Suppressor macrophage treated with lipopolysaccharide for 4 hours (primary cell): ENCODE results near the gene DENND5B.
"Not testable (repeated sequence)": the region's sequence is repeated elsewhere in the genome, so short reads cannot be mapped to it uniquely, and the experiment has no call there.

ENCODE experiments used
- DNase-seq: peaks from one replicate; pipeline ENCODE4 v3.0.0-alpha.2; 2020

Gene DENND5B

DNA sequence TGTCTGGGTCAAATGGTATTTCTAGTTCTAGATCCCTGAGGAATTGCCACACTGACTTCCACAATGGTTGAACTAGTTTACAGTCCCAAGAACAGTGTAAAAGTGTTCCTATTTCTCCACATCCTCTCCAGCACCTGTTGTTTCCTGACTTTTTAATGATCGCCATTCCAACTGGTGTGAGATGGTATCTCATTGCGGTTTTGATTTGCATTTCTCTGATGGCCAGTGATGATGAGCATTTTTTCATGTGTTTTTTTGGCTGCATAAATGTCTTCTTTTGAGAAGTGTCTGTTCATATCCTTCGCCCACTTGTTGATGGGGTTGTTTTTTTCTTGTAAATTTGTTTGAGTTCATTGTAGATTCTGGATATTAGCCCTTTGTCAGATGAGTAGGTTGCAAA is 40.3 kb downstream of the DENND5B start:
- not testable (repeated sequence) for DNase-seq

DNA sequence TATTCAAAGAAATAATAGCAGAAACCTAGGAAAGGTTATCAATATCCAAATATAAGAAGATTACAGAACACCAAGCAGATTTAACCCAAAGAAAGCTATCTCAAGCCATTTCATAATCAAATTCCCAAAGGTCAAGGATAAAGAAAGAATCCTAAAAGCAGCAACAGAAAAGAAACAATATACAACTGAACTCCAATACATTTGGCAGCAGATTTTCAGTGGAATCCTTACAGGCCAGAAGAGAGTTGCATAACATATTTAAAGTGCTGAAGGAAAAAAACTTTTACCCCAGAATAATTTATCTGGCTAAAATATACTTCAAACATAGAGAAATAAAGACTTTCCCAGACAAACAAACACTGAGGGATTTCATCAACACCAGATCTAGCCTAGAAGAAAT is 54.3 kb downstream of the DENND5B start:
- DNase-seq: no peak

DNA sequence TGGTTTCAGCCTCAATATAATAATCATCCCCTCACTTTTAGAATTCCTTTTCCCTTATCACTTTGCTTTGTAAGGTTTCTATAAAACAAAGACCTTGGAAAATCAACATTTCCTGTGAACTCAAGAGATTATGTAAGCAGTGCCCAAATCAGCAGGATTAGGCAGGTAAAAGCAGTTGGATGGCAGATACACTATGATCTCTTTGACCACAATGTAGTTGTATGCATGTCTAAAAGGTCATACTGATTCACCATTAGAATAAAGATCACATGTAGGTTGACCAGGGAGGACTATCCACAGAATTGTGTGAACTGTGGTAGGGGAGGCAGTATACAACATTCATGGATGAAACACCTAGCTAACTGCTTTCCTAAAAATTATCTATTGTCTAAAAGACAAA is 57.5 kb downstream of the DENND5B start:
- DNase-seq: no peak

DNA sequence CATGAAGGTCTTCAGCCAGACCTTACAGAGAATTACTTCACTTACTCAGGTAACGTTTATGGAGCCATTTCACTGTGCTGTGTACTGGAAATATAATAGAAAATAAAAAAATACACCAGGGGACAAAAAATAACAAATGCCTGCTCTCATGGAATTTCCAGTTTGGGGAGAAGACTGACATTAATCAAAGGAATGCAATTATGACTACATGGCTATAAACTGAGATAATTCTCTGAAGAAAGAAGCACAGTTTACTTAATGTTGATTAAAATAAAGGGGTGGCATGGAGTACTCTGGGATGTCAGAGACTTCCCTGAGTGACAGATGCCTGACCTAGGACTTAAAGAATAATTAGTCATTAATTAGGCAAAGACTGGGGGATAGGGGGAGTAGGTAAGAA is 59.0 kb downstream of the DENND5B start:
- DNase-seq: no peak

DNA sequence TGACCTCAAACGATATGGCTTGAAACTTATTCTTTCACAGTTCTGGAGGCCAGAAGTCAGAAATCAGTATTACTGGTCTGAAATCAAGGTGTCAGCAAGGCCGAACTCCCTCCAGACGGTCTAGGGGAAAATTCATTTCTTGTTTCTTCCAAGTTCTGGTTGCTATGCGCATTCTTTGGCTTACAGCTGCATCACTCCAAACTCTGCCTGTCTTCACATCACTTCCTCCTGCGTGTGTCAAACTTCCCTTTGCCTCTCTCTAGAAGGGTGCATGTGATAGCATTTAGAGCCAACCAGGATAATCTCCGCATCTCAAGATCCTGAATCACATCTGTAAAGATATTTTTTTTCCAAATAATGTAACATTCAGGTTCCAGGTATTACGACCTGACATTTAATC is 62.8 kb downstream of the DENND5B start:
- peak; percentile 16 for DNase-seq

DNA sequence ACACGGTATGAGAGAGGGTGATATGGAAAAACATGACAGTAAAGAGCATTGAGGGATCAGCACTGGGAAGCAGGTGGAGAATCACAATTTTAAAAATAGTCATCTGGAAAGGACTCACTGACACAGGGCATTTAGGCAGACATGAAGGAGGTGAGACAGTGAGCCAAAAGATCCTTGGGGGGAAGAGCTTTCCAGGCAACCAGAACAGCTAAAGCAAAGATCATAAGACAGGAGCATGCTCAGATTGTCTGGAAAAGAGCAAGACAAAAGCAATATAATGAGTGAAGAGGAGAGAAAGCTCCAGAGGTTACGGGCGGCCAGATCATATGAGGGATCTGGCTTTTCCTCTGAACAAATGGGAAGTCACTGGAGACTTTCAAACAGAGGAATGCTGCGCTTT is 63.9 kb downstream of the DENND5B start:
- no peak for DNase-seq

DNA sequence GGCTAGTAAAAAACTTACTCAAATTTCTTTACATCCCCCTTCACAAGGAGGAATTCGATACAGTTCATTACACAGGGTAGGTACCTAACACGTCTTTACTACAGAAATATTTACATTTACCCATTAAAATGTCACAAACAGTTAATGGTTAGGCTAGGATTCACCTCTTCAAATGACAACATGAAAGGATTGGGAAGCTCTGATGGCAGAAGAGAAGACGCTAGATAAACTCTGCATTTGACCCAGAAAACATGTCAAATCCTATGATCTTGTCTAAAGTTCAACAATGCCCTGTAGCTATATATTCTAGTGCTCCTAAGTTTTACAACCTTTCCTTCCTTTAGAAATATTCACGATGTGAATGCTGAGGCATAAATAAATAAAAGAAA is 64.8 kb downstream of the DENND5B start:
- DNase-seq: no peak

DNA sequence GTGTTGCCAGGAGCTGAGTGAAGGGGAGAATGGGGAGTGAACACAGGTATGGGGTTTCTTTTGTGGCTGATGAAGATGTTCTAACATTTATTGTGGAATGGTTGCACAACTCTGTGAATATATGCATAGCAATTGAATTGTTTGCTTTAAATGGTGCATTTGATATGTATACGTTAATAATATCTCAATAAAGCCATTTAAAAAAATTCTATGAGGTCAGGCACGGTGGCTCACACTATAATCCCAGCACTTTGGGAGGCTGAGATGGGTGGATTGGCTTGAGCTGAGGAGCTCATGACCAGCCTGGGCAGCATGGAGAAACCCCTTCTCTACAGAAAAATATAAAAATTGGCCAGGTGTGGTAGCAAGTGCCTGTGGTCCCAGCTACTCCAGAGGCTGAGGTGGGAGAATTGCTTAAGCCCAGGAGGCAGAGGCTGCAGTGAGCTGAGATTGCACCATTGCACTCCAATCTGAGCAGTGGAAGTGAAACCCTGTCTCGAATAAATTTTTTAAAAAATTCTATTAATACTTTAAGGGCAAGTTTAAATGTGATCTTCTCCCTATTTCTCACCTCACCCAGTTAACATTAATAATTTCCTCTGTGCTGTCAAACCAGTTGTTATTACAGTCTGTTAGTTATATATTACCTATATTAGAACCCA is 65.3 kb downstream of the DENND5B start:
- DNase-seq: peak; percentile 27

DNA sequence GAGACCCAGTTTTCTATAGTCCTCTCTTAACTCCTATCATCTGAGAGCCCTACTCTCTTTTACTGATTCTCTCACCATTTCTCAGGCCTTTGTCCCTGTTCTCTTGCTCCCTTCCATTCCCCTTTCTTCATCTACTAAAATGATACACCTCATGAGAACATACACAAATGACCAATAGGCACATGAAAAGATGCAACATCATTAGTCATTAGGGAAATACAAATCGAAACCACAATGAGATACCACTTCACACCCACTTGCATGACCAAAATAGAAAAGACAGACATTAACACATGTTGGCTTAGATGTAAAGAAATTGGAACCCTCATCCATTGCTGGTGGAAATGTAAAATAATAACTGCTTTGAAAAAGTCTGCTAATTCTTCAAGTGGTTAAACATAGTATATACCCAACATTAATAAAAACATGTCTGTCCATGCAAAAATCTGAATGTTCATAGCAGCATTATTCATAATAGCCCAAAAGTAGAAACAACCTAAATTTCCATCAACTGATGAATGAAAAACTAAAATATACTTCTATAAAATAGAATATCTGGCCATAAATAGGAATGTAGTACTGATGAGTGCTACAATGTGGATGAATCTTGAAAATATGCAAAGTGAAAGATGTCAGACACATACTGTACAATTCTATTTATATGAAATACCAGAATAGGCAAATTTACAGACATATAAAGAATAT is 66.0 kb downstream of the DENND5B start:
- DNase-seq: peak; percentile 82

DNA sequence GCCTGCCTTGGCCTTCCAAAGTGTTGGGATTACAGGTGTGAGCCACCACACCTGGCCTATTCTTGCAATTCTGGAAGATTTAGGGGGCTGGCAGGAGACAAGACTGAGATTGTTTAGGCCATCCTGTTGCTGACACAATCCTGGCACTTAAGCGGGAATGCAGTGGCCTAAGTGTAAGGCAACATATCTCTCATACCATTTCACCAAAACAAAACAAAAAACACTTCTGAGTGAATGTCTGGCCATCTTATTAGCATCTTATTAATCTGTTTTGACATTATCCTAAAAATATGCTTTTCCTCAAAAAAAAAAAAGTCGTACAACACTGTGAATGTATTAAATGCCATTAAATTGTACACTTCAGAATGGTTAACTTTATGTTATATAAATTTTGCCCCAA is 67.6 kb downstream of the DENND5B start:
- no peak for DNase-seq

DNA sequence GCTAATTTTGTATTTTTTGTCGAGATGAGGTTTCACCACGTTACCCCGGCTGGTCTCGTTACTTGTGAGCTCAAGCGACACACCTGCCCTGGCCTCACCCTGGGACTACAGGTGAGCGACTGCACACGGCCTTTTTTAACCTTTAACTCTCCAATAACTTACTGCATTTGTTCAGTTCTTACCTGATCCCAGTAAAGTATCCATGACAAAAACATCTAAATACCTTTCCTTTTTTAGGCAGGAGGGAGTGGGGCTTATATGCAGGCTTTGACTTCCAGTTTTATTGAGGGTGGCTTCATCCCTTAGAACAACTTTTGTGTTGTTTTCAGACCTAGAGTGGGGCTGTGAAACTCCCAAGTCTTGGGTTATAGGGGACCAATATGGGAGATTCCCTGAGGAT is 68.3 kb downstream of the DENND5B start:
- no peak for DNase-seq

DNA sequence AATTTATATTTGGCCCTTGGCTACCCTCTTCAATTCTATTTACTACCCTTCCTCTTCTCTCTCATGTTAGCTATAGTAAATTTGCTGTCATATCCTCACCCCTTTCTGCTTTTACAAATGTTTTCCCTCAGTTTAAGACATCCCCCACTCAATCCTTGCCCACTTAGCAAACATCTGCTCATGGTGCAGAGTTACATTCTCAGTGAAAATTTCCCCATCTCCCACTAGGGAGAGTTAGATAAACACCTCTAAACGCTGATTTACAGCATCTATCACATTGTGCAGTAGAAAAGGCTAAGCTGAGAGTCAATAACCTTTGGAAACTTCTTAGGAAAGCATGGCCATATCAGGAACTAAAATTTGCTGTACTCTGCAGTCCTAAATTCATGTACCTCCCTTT is 69.0 kb downstream of the DENND5B start:
- no peak for DNase-seq

DNA sequence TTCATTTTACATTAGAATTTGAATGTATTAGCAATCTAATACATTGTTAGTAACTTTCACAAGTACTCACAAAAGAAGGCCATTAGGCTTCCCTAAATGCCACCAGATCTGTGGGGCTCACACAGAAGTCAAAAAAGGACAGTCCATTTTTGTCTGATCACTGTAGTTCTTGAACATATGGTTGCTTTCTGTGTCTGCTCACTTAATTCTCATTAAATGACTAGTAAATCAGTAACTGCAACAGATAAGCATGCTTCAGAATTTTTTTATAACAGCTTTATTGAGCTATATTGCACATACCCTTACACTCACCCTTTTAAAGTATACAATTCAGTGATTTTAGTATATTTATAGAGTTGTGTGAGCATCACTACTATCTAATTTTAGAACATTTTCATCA is 71.4 kb downstream of the DENND5B start:
- no peak for DNase-seq

DNA sequence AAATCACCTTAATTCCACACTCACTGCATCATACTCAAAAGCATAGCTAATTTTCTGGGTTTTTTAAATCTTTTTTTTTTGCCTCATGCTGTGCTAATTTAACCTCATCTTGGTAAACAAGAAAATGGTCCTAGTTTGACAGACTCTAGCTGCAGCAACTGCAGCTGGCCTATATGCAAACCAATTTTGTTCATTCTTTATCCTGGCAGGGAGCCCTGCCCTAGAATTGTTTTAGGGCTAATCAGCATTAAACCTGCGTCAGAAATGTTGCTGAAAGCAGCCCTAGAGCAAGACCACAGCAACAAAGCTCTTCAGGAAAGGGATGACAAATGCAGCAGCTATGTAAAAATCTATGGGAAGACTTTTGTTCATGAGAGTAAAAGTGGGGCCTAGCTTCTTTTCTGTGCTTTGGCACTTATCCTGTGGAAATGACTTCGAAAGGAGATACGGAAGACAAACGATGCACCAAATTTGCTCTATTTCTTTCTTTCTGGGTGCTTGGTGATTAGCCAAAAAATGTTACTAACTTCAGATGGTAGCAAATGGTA is 72.2 kb downstream of the DENND5B start:
- no peak for DNase-seq

DNA sequence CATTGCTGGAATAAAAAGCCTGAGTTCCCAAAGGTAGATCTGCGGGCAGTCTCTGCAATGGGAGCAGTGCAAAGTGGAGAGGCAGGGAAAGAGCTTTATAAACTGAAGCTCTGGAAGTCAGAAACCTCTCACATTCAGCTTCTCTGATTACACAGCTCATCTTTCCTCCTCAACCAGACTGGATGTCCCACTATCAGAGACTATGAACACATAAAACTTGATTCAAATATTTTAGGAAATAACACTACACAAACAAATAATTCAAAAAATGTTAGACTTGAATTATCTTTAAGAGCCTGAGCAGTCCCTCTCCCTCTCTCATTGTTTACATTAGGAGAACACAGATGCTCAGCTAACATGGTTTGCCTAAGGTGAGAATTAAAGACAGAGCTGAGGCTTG is 72.9 kb downstream of the DENND5B start:
- DNase-seq: no peak

DNA sequence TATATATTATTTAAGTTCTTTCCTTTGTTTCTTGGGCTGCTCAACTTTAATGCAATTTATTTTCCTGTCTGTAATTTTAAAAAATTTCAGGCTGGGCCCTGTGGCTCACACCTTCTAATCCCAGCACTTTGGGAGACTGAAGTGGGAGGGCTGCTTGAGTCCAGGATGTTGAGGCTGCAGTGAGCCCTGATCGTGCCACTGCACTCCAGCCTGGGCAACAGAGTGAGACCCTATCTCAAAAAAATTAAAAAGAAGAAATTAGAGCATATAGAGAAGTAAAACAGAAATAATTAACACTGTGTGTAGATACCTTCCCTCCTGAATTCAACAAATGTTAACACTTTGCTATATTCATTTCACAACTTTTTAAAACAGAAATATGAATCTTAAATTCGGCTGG is 74.2 kb downstream of the DENND5B start:
- no peak for DNase-seq

DNA sequence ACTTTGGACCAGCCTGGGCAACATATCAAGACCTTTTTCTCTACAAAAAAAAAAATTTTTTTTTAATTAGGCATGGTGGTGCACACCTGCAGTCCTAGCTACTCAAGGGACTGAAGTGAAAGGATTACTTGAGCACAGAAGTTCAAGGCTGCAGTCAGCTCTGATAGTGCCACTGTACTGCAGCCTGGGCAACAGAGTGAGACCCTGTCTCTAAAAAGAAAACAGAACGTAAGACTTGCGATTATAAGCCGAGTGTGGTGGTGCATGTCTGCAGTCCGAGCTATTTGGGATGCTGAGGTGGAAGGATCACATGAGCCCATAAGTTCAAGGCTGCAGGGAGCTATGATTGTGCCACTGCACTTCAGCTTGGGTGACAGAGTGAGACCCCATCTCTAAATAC is 76.0 kb downstream of the DENND5B start:
- no peak for DNase-seq

DNA sequence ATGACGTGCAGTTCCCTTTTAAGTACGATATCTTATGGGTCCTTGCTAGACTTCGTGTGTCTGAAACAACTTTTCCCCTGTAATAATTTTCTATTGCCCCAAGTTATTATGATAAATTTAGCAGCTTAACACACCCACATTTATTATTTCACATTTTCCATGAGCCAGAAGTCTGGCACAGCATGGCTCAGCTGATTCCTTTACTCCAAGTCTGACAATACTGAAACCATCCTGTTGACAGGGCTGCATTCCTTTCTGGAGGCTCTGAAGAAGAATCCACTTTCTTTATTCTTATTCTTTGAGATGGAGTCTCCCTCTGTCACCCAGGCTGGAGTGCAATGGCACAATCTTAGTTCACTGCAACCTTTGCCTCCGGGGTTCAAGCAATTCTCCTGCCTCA is 80.9 kb downstream of the DENND5B start:
- no peak for DNase-seq

DNA sequence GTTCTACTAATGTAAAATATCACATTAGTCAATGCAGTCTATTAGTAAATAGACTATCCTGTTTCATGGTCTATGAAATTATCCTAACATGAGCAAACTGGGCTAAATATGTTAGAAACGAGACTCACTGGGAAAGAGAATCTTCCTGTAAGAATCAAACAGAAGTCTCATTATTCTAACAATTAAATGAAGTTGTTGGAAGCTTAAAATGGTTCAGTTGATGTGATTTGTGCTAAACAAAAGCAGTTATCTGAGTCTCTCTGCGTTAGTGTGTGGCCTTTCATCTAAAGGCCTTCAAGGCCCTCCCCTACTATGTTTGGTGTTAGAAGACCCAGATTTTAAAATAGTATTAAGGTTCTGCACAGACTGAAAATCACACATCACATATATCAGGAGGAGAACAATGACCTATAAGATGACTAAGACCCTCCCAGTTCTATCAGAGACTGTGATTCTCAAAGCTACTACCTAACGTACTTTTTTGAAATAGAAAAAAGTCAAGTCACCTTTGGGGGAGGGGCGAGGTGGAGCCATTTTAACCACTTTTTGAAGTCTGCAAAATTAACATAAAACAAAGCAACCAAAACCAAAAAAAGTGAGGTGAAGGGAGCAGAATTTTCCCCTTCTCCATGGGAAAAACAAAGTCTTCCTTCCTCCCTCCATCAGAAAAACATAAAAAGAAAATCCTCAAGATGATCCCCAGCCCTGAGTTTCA is 82.3 kb downstream of the DENND5B start:
- DNase-seq: no peak

DNA sequence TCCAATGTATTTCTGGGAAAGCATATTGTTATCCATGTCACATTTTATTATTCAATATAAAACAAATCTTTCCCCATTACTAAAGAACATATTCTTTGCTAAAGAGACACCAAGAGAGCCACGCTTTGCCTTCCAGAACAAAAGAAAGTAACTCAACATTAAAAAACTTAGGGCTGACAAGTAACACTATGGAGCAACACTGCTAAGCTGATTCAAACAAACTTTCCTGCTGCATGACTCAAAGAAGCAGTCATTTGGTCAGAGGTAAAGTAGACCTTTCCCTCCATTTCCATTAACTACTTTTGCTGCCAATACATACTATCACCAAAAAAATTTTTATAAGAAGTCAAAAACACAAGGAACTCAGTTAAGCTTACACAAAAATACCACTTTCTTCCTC is 83.0 kb downstream of the DENND5B start:
- no peak for DNase-seq

DNA sequence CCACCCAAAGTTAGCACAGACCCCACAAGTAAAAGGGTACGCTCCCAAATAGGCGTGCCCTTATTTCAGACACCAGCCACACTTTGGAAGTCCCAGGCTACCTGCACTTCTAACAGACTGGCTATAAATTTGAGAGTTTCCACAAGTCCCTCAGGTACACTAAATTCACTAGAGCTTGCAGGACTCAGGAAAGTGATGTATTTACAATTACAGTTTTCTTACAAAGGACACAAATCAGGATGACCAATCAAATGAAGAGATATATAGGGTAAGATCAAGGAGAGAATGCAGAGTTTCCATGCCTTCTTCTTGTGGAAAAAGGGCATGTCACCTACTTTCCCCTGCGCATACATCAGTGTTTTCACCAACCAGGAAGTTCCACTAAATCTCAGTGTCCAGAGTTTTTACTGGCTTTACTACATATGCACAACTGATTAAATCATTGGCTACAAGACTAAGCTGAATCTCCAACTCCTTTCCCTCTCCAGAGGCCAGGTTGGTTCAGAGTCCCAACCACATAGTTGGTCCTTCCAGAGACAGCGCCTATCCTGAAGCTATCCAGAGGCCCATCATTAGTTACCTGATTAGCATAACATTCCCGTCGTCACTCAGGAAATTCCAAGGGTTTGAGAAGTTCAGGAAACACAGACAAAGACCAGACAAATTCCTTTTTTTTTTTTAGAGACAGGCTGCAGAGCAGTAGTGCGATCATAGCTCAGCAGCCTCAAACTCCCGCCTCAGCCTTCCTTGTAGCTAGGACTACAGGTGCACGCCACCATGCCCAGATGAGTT is 84.2 kb downstream of the DENND5B start:
- no peak for DNase-seq

DNA sequence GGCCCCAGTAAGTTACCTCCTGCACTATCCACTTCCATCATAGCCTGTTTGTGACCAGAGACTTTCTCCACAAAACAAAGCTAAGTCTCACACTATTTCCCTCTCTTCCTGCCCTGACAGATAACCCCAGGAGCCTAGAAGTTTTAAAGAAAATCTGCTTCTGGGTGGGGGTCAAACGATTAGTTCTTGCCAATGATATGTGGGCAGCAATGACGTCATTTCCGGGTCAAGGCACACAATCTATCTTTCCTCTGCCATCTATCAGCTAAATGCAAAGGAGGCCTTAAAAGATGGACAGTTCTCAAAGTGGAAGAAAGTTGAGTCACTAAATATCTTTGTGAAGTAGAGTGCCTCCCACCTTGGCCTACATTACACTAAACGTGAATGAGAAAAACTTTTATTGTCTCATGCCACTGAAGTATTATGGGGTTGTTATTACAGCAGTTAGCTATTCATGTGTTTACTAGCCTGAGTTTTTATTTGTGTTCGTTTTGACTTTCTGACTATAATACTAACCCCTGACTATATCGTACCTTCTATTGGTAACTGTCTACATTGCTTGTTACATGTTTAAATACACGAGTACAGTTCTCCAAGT is 86.2 kb downstream of the DENND5B start:
- no peak for DNase-seq

DNA sequence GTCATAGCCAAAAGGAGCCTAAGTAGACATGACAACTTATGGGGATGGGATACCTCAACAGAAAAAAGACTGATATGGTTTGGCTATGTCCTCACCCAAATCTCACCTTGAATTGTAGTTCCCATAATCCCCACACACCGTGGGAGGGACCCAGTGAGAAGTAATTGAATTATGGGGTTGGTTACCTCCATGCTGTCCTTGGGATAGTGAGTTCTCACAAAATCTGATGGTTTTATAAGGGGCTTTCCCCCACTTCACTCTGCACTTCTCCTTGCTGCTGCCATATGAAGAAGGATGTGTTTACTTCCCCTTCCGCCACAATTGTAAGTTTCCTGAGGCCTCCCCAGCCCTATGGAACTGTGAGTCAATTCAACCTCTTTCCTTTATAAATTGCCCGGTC is 89.9 kb downstream of the DENND5B start:
- DNase-seq: not testable (repeated sequence)
